ENCODE measurements around the gene TMEM244.

DNA sequence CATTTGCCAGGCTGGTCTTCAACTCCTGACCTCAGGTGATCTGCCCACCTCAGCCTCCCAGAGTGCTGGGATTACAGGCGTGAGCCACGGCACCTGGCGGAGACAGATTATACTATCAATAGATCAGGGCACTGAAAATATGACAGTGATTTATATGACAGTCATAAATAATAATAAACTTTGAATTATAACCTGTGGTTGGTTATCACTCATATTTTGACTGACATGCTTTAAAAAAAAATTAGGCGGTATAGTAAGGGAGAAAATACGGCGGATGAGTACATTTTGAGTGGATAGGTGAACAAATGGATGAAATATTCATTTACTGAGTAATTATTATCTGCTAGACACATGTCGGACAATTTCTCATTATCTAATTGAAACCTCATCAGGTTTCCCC, 28.8 kb downstream of the TMEM244 start:
- TF ChIP-seq GATA3 (IDR thresholded peaks at IDR 0.05; ENCODE audit: low read depth, low read length) (no peak), GATA2 (IDR thresholded peaks at IDR 0.05; ENCODE audit: low read depth, low read length) (no peak)
